ENCODE results near the gene SPEN. TPM values are rescaled to one million over a fixed set of nuclear protein-coding genes. Genes with fewer than 3 reads are reported as not detected.

The SPEN gene
- total and polyA plus RNA-seq, 10 of the 15 experiments (the other 5 are each of a cell fraction or from before 2014, with no cell fraction given), result 5.2 to 58.7 (median 20.1) TPM

- no peak for TF ChIP-seq REST (IDR thresholded peaks at IDR 0.05; ENCODE audit: low read depth, low read length)
- no peak for TF ChIP-seq GABPA (IDR thresholded peaks at IDR 0.05; ENCODE audit: low read depth)
- TF ChIP-seq IKZF1 (conservative IDR thresholded peaks at IDR 0.05), result peak; percentile 76; the same call in 1 of the 2 replicates
- no peak for TF ChIP-seq EP300 (IDR thresholded peaks at IDR 0.05; ENCODE audit: borderline replicate concordance in 1 of 2, control insufficient read depth in 1 of 2, low read depth in 2 of 2, low read length in 2 of 2)
- no peak for TF ChIP-seq KDM1A (IDR thresholded peaks at IDR 0.05; ENCODE audit: borderline replicate concordance)
- no peak for TF ChIP-seq DPF2 (IDR thresholded peaks at IDR 0.05)
- TF ChIP-seq EED (IDR thresholded peaks at IDR 0.05; ENCODE audit: low read depth), result peak; percentile 82
- TF ChIP-seq NKRF (conservative IDR thresholded peaks at IDR 0.05), result no peak
- peak; percentile 75 to 80 for TF ChIP-seq IKZF2 (IDR thresholded peaks at IDR 0.05)
- TF ChIP-seq ATF7 (IDR thresholded peaks at IDR 0.05; ENCODE audit: low read depth), result peak; percentile 27; the same call in 1 of the 2 replicates
- TF ChIP-seq EZH2 (IDR thresholded peaks at IDR 0.05; ENCODE audit: borderline replicate concordance, control insufficient read depth, low read depth, low read length), result no peak
- peak; percentile 45; the same call in 1 of the 2 replicates for TF ChIP-seq POLR2AphosphoS5 (IDR thresholded peaks at IDR 0.05; ENCODE audit: low read length)
- no peak for TF ChIP-seq LARP7 (IDR thresholded peaks at IDR 0.05)
- no peak for TF ChIP-seq EGR1 (IDR thresholded peaks at IDR 0.05; ENCODE audit: borderline replicate concordance in 1 of 2, low read depth in 2 of 2, low read length in 2 of 2)
- 0 out of 2 replicates have a peak, but pooled peaks have one; percentile 15 for TF ChIP-seq ZNF207 (IDR thresholded peaks at IDR 0.05; ENCODE audit: borderline replicate concordance)
- TF ChIP-seq CREB1 (IDR thresholded peaks at IDR 0.05; ENCODE audit: low read depth), result peak; percentile 32; the same call in 1 of the 2 replicates
- no peak for TF ChIP-seq NR2C1 (IDR thresholded peaks at IDR 0.05)
- TF ChIP-seq HDAC2 (IDR thresholded peaks at IDR 0.05), result no peak
- no peak for TF ChIP-seq SIX5 (IDR thresholded peaks at IDR 0.05; ENCODE audit: low read depth, low read length, severe bottlenecking)
- TF ChIP-seq NFXL1 (IDR thresholded peaks at IDR 0.05; ENCODE audit: borderline replicate concordance), result no peak
- TF ChIP-seq KLF5 (IDR thresholded peaks at IDR 0.05; ENCODE audit: partially characterized antibody), result no peak
- TF ChIP-seq RELB (IDR thresholded peaks at IDR 0.05; ENCODE audit: low read depth), result peak; percentile 66; the same call in 1 of the 2 replicates
- TF ChIP-seq FOXM1 (IDR thresholded peaks at IDR 0.05; ENCODE audit: low read depth, low read length), result no peak
- TF ChIP-seq RAD51 (IDR thresholded peaks at IDR 0.05), result no peak
- TF ChIP-seq SMARCA5 (IDR thresholded peaks at IDR 0.05), result no peak
- TF ChIP-seq STAT3 (IDR thresholded peaks at IDR 0.05; ENCODE audit: low read depth, low read length), result no peak
Observed at GRCh38 chr1:15974855-15975254, 127.3 kb downstream of the SPEN start (continued).
